ENCODE data around the gene SNRNP25.

The SNRNP25 gene

DNA sequence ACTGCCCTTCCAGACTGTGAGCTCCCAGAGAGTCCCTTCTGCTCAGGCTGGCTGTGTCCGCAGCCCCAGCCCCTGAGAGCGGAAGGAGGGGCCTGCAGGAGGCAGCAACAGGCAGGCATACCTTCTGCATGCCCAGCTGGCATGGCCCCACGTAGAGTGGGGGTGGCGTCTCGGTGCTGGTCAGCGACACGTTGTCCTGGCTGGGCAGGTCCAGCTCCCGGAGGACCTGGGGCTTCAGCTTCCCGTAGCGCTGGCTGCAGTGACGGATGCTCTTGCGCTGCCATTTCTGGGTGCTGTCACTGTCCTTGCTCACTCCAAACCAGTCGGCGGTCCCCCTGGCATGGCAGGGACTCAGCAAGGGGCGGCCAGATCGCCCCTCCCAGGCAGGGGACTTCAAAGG lies 9.8 kb downstream of the SNRNP25 start:
- no peaks in the 10 kb centered on the region for H3K27me3 ChIP-seq (ENCODE audit: low read depth)
- no peaks in the 10 kb centered on the region for H3K9me3 ChIP-seq
- in situ Hi-C loops (cut with MboI; ENCODE audit: low sequenced_read_pairs) = no loop called here
- H3K4me1 ChIP-seq = no peaks in the 10 kb centered on the region
- no peak for DNase-seq (ENCODE audit: low spot score in 2 of 2)
- H3K36me3 ChIP-seq (replicated peaks) = peaks cover 30% of the 10 kb centered on the region
- H3K4me3 ChIP-seq = no peak overlapping the region

DNA sequence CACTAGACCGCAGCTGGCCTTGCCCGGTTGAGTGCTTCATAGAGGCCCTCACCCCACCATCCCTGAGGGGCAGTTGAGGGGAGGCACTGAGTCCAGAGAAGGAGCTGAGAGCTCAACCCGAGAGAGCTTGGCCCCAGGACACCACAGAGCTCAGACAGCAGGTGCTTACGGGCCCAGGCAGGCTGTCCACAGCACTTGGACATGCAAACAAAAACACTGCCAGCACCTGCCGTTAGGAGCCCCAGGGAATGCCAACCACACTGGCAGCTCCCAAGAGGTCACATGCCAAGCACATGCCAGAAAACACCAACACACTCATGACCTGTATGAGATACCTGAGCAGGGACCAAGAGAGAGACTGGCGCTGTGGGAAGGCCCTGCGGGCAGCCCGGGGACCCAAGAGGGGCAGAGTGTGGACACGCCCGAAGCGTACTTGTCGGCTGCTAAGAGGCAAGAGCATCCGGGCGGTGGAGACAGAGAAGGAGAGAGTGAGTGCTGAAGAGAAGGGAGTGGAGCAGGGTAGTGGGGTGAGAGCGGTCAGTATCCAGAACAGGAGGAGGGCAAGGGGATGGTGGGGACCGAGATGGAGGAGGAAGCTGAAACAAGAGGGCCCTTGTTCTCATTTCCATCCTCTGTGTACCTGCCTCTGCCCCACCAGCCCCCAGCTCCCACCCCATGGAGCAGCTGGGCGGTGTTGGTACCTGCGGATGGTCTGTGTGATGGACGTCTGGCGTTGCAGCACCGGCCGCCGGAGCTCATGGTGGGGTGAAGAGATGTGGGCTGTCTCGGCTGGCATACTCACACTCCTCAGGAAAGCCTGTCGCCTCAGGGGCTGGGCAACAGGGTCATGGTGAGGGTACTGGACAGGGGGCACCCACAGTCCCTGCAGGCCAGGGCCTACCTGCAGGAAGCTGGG lies 10.6 kb downstream of the SNRNP25 start:
- H3K36me3 ChIP-seq (replicated peaks) = peaks cover 22% of the 10 kb centered on the region
- no peaks in the 10 kb centered on the region for H3K9me3 ChIP-seq
- no peaks in the 10 kb centered on the region for H3K27me3 ChIP-seq (ENCODE audit: low read depth)
- no peaks in the 10 kb centered on the region for H3K4me1 ChIP-seq
- in situ Hi-C loops (cut with MboI; ENCODE audit: low sequenced_read_pairs) = no loop called here
- H3K4me3 ChIP-seq = no peak overlapping the region
- no peak for DNase-seq (ENCODE audit: low spot score in 2 of 2)

DNA sequence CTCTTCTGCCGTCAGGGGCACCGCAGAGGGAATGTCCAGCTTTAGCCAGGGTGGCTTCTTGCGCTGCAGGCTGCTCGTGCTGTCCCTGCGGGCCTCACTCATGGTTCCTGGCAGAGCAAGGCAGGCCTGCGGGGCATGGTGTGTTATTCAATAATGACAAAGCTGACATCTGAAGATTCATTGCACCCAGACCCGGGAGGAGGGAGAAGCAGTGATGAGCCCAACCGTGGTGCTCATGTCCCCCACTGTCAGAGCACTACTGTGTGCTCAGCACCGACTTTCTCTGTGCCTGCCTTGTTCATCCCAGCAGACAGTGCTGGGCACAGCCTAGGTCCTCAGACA lies 11.3 kb downstream of the SNRNP25 start:
- no peak for DNase-seq (ENCODE audit: low spot score in 2 of 2)
- no peaks in the 10 kb centered on the region for H3K27me3 ChIP-seq (ENCODE audit: low read depth)
- peaks cover 18% of the 10 kb centered on the region for H3K36me3 ChIP-seq (replicated peaks)
- no peak overlapping the region for H3K4me3 ChIP-seq
- H3K9me3 ChIP-seq = no peaks in the 10 kb centered on the region
- in situ Hi-C loops (cut with MboI; ENCODE audit: low sequenced_read_pairs) = no loop called here
- H3K4me1 ChIP-seq = no peaks in the 10 kb centered on the region

DNA sequence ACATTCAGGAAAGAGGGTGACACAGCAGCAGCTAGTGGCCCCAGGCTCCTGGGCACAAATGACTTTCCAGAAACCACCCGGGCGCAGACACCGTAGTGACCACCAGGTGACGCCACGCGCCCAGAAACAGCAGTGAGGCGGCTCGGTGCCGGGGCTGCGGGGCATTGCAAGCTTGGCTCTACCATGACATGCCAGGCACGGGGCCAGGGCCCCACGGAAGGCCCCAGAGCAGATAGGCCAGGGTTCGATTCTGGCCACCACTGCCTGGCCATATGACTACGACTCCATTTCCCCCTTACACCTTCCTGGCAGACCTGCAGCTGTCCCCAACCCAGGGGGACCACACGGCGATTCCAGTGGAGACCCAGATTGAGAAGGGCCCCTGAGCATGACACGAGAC lies 12.1 kb downstream of the SNRNP25 start:
- peak; percentile 47 to 90 for DNase-seq (ENCODE audit: low spot score in 2 of 2)
- peaks cover 9% of the 10 kb centered on the region for H3K36me3 ChIP-seq (replicated peaks)
- no peaks in the 10 kb centered on the region for H3K27me3 ChIP-seq (ENCODE audit: low read depth)
- no peak overlapping the region for H3K4me3 ChIP-seq
- no peaks in the 10 kb centered on the region for H3K9me3 ChIP-seq
- H3K4me1 ChIP-seq = no peaks in the 10 kb centered on the region
- in situ Hi-C loops (cut with MboI; ENCODE audit: low sequenced_read_pairs) = no loop called here

DNA sequence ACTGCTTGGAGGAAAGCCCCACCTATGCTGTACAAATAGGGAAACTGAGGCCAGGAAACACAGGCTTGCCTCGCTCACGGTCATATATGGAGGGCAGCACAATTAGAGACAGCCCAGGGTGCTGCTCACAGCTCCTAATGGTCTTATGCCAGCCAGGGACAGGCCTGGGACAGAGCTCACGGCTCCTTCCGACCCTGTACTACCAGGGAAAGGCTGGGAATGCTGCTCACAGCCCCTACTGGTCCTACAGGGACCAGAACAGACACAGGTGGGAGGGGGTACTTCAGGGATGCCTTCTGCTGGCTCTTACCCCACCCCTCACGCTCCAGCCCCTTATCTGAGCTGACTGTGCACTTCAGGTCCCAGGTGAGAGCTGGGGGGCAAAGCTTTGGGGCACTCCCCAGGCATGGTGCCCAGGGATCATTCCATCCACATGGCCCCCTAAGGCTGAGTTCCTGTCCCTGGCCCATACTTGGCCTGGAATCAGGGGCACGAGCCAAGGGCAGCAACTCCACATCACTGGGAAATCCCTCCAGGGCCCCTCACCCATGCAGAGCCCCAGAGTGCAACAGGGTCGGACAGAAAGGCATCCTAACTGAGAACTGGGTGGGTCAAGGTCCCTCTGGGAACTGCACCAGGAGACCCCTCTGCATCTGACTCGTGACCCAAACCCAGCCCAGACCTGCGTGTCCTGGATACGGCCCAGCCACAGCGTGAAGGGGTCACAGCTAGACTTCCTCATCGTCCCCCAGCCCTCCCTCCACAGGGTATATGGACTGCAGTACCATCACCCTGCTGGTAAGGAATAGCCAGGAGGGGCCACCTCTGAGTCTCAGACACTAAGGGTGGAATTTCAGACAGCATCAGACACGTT lies 12.9 kb downstream of the SNRNP25 start:
- H3K9me3 ChIP-seq = no peaks in the 10 kb centered on the region
- H3K4me3 ChIP-seq = no peak overlapping the region
- in situ Hi-C loops (cut with MboI; ENCODE audit: low sequenced_read_pairs) = no loop called here
- peaks cover 3% of the 10 kb centered on the region for H3K4me1 ChIP-seq
- DNase-seq (ENCODE audit: low spot score in 2 of 2) = no peak
- H3K36me3 ChIP-seq (replicated peaks) = peaks cover 7% of the 10 kb centered on the region
- H3K27me3 ChIP-seq (ENCODE audit: low read depth) = no peaks in the 10 kb centered on the region

DNA sequence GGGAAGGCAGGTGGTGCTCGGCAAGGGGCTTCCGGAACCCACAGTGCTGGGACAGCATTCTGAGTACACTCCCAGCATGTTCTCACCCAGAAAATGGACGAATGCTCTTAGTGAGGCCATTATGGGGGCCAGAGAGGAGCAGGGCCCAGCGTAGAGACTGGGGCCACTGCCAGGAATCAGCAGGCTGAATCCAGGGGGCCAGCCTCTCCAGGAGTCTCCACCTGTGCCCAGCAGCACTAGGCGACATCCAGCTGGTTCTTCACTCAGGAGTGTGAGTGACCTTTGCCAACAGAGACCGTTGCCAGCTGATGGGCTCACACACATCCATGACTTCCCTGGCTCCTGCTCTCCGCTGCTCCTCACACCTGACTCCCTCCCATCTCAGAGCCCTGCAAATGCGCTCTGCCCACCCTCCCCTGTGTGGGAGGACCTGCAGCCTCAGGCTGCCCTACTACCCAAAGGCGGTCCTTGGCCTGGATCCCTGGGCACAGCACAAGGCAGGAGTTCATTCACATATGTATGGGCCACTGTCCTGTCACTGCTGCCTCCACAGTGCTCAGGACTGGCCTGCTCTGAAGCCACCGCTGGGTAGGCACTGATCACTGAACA lies 13.7 kb downstream of the SNRNP25 start:
- no peak for DNase-seq (ENCODE audit: low spot score in 2 of 2)
- in situ Hi-C loops (cut with MboI; ENCODE audit: low sequenced_read_pairs) = no loop called here
- H3K36me3 ChIP-seq (replicated peaks) = peaks cover 4% of the 10 kb centered on the region

DNA sequence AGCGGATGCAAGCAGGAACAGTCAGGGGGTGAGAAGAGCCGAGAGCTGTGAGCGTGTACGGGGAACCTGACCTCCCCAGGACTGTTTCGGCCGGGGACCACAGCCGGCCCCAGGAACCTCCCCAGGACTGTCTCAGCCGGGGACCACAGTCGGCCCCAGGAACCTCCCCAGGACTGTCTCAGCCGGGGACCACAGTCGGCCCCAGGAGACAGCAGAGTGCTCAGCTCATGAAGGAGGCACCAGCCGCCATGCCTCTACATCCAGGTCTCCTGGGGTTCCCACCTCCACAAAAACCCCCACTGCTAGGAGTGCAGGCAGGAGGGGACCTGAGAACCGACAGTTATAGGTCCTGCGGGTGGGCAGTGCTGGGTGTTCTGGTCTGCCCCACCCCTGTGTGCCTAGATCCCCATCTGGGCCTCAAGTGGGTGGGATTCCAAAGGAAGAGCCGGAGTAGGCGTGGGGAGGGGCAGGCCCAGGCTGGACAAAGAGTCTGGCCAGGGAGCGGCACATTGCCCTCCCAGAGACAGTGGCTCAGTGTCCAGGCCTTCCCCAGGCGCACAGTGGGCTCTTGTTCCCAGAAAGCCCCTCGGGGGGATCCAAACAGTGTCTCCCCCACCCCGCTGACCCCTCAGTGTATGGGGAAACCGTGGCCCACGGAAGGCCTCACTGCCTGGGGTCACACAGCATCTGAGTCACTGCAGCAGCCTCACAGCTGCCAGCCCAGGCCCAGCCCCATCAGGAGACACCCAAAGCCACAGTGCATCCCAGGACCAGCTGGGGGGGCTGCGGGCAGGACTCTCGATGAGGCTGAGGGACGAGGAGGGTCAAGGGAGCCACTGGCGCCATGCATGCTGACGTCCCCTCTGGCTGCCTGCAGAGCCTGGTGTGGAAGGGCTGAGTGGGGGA lies 14.5 kb downstream of the SNRNP25 start:
- no peaks in the 10 kb centered on the region for H3K27me3 ChIP-seq (ENCODE audit: low read depth)
- in situ Hi-C loops (cut with MboI; ENCODE audit: low sequenced_read_pairs) = no loop called here
- H3K4me1 ChIP-seq = peaks cover 7% of the 10 kb centered on the region
- H3K36me3 ChIP-seq (replicated peaks) = no peaks in the 10 kb centered on the region; the same call in 1 of the 2 replicates
- no peak overlapping the region for H3K4me3 ChIP-seq
- DNase-seq (ENCODE audit: low spot score in 2 of 2) = no peak
- H3K9me3 ChIP-seq = no peaks in the 10 kb centered on the region

More for the DNA sequence above, 13.7 kb downstream of the SNRNP25 start:
- H3K9me3 ChIP-seq = no peaks in the 10 kb centered on the region
- no peaks in the 10 kb centered on the region for H3K27me3 ChIP-seq (ENCODE audit: low read depth)
- H3K4me3 ChIP-seq = no peak overlapping the region
- H3K4me1 ChIP-seq = peaks cover 3% of the 10 kb centered on the region

DNA sequence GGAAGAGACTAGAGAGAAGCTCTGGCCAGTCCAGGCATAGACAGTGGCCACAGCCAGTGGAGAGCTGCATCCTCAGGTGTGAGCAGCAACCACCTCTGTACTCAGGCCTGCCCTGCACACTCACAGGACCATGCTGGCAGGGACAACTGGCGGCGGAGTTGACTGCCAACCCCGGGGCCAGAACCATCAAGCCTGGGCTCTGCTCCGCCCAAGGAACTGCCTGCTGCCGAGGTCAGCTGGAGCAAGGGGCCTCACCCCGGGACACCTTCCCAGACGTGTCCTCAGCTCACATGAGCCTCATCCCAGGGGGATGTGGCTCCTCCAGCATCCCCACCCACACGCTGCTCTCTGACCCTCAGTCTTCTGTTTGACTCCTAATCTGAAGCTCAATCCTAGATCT lies 15.6 kb downstream of the SNRNP25 start:
- no peaks in the 10 kb centered on the region for H3K27me3 ChIP-seq (ENCODE audit: low read depth)
- H3K9me3 ChIP-seq = no peaks in the 10 kb centered on the region
- no peak overlapping the region for H3K4me3 ChIP-seq
- no peak for DNase-seq (ENCODE audit: low spot score in 2 of 2)
- H3K36me3 ChIP-seq (replicated peaks) = no peaks in the 10 kb centered on the region
- in situ Hi-C loops (cut with MboI; ENCODE audit: low sequenced_read_pairs) = no loop called here
- peaks cover 7% of the 10 kb centered on the region for H3K4me1 ChIP-seq

DNA sequence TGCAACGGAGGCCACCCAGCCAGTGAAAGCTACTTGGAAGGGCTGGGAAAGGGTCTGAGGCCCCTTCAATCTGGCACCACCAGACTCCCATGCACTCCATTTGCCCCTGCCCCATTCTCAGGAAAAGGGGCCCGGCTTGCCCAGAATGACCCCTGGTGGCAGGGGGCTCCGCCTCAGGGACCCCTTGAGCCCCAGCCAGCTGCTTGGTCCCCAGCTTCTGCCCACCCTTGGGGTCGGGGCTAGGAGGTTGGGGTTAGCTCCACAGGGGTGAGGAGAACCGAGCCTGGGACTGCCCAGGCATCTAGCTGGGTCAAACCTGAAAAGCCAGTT lies 17.5 kb downstream of the SNRNP25 start:
- Histone ChIP-seq H3K9me3 (no peaks in the 10 kb centered on the region), H3K4me3 (peak overlapping the region; percentile 64), H3K36me3 (replicated peaks) (no peaks in the 10 kb centered on the region), H3K4me1 (peaks cover 7% of the 10 kb centered on the region), H3K27me3 (ENCODE audit: low read depth) (no peaks in the 10 kb centered on the region)
- DNase-seq (ENCODE audit: low spot score in 2 of 2) = no peak
- in situ Hi-C loops (cut with MboI; ENCODE audit: low sequenced_read_pairs) = no loop called here

DNA sequence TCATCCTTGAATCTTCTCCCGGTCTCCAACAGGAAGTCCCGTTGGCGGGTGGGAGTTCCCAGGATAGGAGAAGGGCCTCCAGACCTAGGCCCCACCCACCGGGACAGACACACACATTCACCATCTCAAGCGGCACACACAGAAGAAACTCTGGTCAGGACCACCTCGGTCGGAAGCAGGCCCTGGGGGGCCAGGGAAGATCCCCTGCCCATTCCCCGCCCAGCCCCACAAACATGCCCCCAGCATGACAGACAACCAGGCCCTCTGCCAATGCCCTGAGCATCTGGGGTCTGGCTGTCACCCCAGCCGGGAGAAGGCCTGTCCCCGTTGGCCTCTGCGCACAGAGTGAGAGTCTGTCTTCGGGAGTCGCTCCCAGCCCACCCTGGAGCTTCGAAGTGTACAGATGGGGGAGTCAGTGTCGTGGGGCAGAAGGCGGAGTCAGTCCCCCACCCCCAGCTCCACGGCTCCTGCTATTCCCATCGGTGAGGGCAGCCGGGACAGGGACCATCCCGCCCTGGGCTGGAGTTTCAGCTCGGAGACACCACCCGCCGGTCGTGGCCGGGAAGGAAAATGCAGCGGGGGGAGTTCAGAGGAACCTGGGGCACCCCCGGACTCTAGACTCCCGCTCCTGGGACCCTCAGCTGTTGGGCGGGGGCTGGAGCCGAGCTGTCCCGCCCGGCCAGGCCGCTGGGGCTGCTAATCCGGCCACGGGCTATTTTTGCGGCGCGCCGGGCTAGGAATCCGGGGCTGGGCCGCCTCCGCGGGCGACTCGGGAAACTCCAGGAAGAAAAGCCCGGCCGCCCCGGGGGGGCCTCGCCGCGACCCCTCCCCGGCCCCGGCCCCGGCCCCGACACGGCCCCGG lies 18.1 kb downstream of the SNRNP25 start:
- Histone ChIP-seq H3K4me1 (peaks cover 12% of the 10 kb centered on the region), H3K27me3 (ENCODE audit: low read depth) (no peaks in the 10 kb centered on the region), H3K9me3 (no peaks in the 10 kb centered on the region), H3K4me3 (peak overlapping the region; percentile 64), H3K36me3 (replicated peaks) (no peaks in the 10 kb centered on the region)
- in situ Hi-C loops (cut with MboI; ENCODE audit: low sequenced_read_pairs) = no loop called here
- peak; percentile 67 to 89 for DNase-seq (ENCODE audit: low spot score in 2 of 2)

DNA sequence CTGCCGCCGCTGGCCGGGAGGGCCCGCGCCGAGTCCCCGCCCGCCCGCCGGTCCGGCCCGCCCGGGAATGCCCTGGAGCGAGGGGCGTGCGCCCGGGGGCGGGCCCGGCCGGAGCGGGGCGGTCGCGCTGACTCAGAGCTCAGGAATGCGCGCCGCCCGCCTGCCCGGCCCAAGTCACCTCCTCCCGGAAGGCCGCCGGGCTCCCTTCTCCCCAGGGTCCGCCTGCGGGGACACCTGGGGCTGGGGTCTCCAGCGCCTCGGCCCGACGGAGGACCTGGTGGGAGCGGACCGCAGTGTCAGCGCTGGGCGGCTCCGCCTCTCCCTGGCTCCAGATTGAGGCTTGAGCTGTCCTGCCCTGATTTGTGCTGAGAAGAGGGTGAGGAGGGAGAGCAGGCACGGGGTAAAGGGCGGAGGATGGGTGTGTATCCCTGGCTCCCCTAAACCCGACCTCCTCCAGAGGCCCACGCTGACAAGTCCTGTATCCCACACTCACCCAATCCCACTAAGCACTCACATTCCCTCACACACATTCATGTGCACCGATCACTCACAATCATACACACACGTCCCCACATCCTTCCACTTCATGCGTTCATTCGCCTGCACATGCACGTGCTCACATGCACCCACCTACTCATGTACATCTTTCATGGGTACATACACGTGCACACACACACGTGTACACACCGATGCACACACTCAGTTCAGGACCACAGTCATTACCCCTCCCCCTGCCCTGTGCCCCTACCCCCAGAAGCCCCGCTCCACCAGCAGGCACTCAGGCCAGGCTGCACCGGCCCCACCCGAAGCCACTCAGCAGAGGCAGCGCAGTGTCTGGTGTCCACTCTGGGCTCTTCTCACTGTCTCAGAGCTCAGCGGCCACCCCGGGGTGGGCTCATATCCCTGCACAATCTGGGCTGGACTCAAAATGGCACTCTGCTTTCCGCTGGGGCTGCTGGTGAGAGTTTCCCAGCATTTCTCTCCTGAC lies 19.2 kb downstream of the SNRNP25 start, which contains the start of gene RHBDF1:
Gene RHBDF1, minus strand, starts transcription at position 71 of the 988 bp plus-strand sequence. CDS start 7,616 bp downstream, outside the sequence.
- Histone ChIP-seq H3K4me3 (peak within 1 kb of the TSS; percentile 64), H3K4me1 (peaks cover 22% of the 10 kb centered on the region), H3K27me3 (ENCODE audit: low read depth) (no peaks in the 10 kb centered on the region), H3K9me3 (no peaks in the 10 kb centered on the region), H3K36me3 (replicated peaks) (no peaks in the 10 kb centered on the region)
- in situ Hi-C loops (cut with MboI; ENCODE audit: low sequenced_read_pairs) = no loop called here
- DNase-seq (ENCODE audit: low spot score in 2 of 2) = peak; percentile 53 to 71

Measured in HAP-1 (cell line).